Karpas-422 (cell line): ENCODE data around the gene NDUFA13. TPM values are rescaled to one million over a fixed set of nuclear protein-coding genes. Genes with fewer than 3 reads are reported as not detected.

ENCODE experiments used
- DNase-seq: peaks from one replicate; pipeline ENCODE4 v3.0.0-alpha.2; 2015
- H2AFZ ChIP-seq: fragments of 200-600 bp; sonication (generic); 2 replicates; pipeline ENCODE4 v1.6.1; 2014; ENCODE audit warnings: antibody characterized with exemption, low read length, mixed read lengths
- H3K27ac ChIP-seq: fragments of 200-600 bp; sonication (generic); 2 replicates; pipeline ENCODE4 v1.5.1; 2014; ENCODE audit warnings: mild to moderate bottlenecking, low read length, moderate library complexity
- H3K27me3 ChIP-seq: fragments of 200-600 bp; sonication (generic); 2 replicates; pipeline ENCODE4 v1.6.1; 2014; ENCODE audit warnings: low read length, mixed read lengths
- H3K36me3 ChIP-seq: fragments of 200-600 bp; sonication (generic); 2 replicates; pipeline ENCODE4 v1.6.1; 2014; ENCODE audit warnings: low read length, mixed read lengths; ENCODE audit not compliant: insufficient read depth
- H3K4me1 ChIP-seq: fragments of 200-600 bp; sonication (generic); 2 replicates; pipeline ENCODE4 v1.6.1; 2014; ENCODE audit warnings: mild to moderate bottlenecking, low read length, mixed read lengths
- H3K4me2 ChIP-seq: fragments of 200-600 bp; sonication (generic); 2 replicates; pipeline ENCODE4 v1.6.1; 2014; ENCODE audit warnings: low read length, low read depth, mild to moderate bottlenecking; ENCODE audit not compliant: poor library complexity, severe bottlenecking
- H3K4me3 ChIP-seq: fragments of 200-600 bp; sonication (generic); 2 replicates; pipeline ENCODE4 v1.5.1; 2014; ENCODE audit warnings: mild to moderate bottlenecking, antibody characterized with exemption, low read length, mixed read lengths
- H3K79me2 ChIP-seq: fragments of 200-600 bp; sonication (generic); 2 replicates; pipeline ENCODE4 v1.6.1; 2014; ENCODE audit warnings: mild to moderate bottlenecking, low read length, mixed read lengths
- H3K9ac ChIP-seq: fragments of 200-600 bp; sonication (generic); 2 replicates; pipeline ENCODE4 v1.6.0; 2014; ENCODE audit warnings: low read length
- H3K9me2 ChIP-seq: fragments of 200-600 bp; sonication (generic), shearing (Covaris generic); replicated peaks from 2 replicates; pipeline ENCODE4 v1.6.0; 2014; ENCODE audit warnings: mild to moderate bottlenecking, low read length, moderate library complexity; ENCODE audit not compliant: insufficient read depth
- H3K9me3 ChIP-seq: fragments of 300-700, 200-600 bp; sonication (generic); 2 replicates; pipeline ENCODE4 v1.6.1; 2014; ENCODE audit warnings: low read length, mixed read lengths
- H4K20me1 ChIP-seq: fragments of 200-600 bp; sonication (generic); 2 replicates; pipeline ENCODE4 v1.6.1; 2014; ENCODE audit warnings: mild to moderate bottlenecking, antibody characterized with exemption, low read length, low read depth; ENCODE audit not compliant: insufficient read depth
- total RNA-seq: library from RNA; depleted of rRNA; stranded (reverse); fragments of >200 nt; shearing (Covaris generic); gene quantifications from 2 replicates; pipeline ENCODE4 v1.2.3, GENCODE V29; 2014; ENCODE audit warnings: low replicate concordance

Gene NDUFA13
- total RNA-seq, 1 experiment from 2014 or later, result 255 TPM

DNA sequence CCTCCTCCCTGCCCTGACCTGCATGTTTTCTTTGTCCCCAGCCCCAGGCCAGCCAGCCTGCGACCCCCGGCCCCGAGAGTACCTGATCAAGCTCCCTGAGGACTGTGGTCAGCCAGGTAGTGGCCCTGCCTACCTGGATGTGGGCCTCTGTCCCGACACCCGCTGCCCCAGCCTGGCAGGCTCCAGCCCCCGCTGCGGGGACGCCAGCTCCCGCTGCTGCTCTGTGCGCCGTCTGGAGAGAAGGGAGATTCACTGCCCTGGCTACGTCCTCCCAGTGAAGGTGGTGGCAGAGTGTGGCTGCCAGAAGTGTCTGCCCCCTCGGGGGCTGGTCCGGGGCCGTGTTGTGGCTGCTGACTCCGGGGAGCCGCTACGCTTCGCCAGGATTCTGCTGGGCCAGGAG, 27.6 kb downstream of the NDUFA13 start:
- H3K9me2 ChIP-seq, result no peaks in the 10 kb centered on the region
- no peaks in the 10 kb centered on the region for H3K27me3 ChIP-seq
- H3K4me2 ChIP-seq, result no peak overlapping the region
- DNase-seq, result no peak
- no peaks in the 10 kb centered on the region for H3K36me3 ChIP-seq
- H3K4me1 ChIP-seq, result no peaks in the 10 kb centered on the region
- H3K79me2 ChIP-seq, result no peaks in the 10 kb centered on the region
- H3K9ac ChIP-seq, result no peak overlapping the region
- no peak overlapping the region for H2AFZ ChIP-seq
- no peaks in the 10 kb centered on the region for H3K9me3 ChIP-seq
- no peaks in the 10 kb centered on the region for H4K20me1 ChIP-seq
- H3K27ac ChIP-seq, result no peak overlapping the region
- no peak overlapping the region for H3K4me3 ChIP-seq

- Histone ChIP-seq H3K9me3 (no peaks in the 10 kb centered on the region), H3K4me2 (no peak overlapping the region), H3K4me3 (no peak overlapping the region), H3K9ac (no peak overlapping the region), H4K20me1 (no peaks in the 10 kb centered on the region), H3K4me1 (no peaks in the 10 kb centered on the region), H3K36me3 (no peaks in the 10 kb centered on the region), H2AFZ (no peak overlapping the region), H3K9me2 (no peaks in the 10 kb centered on the region), H3K79me2 (no peaks in the 10 kb centered on the region), H3K27ac (no peak overlapping the region), H3K27me3 (no peaks in the 10 kb centered on the region)
- DNase-seq, result no peak
Observed at GRCh38 chr19:19544257-19544953, 28.4 kb downstream of the NDUFA13 start.

- H3K9ac ChIP-seq, result no peak overlapping the region
- no peak overlapping the region for H2AFZ ChIP-seq
- H3K36me3 ChIP-seq, result no peaks in the 10 kb centered on the region
- no peak for DNase-seq
- H4K20me1 ChIP-seq, result no peaks in the 10 kb centered on the region
- H3K79me2 ChIP-seq, result no peaks in the 10 kb centered on the region
- no peak overlapping the region for H3K27ac ChIP-seq
- H3K9me2 ChIP-seq, result no peaks in the 10 kb centered on the region
- H3K4me1 ChIP-seq, result no peaks in the 10 kb centered on the region
- no peak overlapping the region for H3K4me2 ChIP-seq
- no peaks in the 10 kb centered on the region for H3K27me3 ChIP-seq
- H3K4me3 ChIP-seq, result no peak overlapping the region
- H3K9me3 ChIP-seq, result no peaks in the 10 kb centered on the region
Observed at GRCh38 chr19:19544954-19545591, 29.0 kb downstream of the NDUFA13 start.

GRCh38 chr19:19545707-19546106, 29.7 kb downstream of the NDUFA13 start:
- Histone ChIP-seq H3K9me3 (no peaks in the 10 kb centered on the region), H3K27ac (no peak overlapping the region), H3K4me2 (no peak overlapping the region), H3K27me3 (no peaks in the 10 kb centered on the region), H3K4me1 (no peaks in the 10 kb centered on the region), H3K4me3 (no peak overlapping the region), H3K36me3 (no peaks in the 10 kb centered on the region), H3K79me2 (no peaks in the 10 kb centered on the region), H4K20me1 (no peaks in the 10 kb centered on the region), H3K9me2 (no peaks in the 10 kb centered on the region), H3K9ac (no peak overlapping the region), H2AFZ (no peak overlapping the region)
- no peak for DNase-seq

DNA sequence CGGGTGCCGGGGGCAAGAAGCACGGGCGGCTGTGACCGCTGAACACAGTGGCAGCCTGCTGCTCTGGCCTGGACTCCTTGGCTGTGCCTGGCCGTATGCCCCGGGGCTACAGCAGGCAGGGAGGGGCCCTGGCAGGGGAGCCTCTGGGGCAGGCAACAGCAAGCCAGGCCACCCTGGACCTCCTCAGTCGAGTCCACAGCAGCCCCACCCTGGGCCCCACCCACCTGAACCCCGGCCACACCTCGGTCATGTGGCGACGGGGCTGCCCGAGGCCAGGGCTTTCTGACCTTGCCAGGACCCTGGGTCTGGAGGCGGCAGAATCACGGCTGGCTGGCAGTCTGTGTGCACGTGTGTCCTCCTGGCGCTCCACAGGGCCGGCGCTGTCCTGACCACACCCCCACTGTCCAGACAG, 30.7 kb downstream of the NDUFA13 start:
- H3K9me3 ChIP-seq, result no peaks in the 10 kb centered on the region
- H4K20me1 ChIP-seq, result 0 out of 2 replicates have a peak, but pooled peaks cover 6% of the 10 kb centered on the region
- no peaks in the 10 kb centered on the region for H3K4me1 ChIP-seq
- H3K36me3 ChIP-seq, result no peaks in the 10 kb centered on the region
- no peak overlapping the region for H3K4me2 ChIP-seq
- no peak for DNase-seq
- no peaks in the 10 kb centered on the region for H3K79me2 ChIP-seq
- no peak overlapping the region for H3K27ac ChIP-seq
- no peak overlapping the region for H3K4me3 ChIP-seq
- H3K9me2 ChIP-seq, result no peaks in the 10 kb centered on the region
- H2AFZ ChIP-seq, result no peak overlapping the region
- no peak overlapping the region for H3K9ac ChIP-seq
- H3K27me3 ChIP-seq, result no peaks in the 10 kb centered on the region

DNA sequence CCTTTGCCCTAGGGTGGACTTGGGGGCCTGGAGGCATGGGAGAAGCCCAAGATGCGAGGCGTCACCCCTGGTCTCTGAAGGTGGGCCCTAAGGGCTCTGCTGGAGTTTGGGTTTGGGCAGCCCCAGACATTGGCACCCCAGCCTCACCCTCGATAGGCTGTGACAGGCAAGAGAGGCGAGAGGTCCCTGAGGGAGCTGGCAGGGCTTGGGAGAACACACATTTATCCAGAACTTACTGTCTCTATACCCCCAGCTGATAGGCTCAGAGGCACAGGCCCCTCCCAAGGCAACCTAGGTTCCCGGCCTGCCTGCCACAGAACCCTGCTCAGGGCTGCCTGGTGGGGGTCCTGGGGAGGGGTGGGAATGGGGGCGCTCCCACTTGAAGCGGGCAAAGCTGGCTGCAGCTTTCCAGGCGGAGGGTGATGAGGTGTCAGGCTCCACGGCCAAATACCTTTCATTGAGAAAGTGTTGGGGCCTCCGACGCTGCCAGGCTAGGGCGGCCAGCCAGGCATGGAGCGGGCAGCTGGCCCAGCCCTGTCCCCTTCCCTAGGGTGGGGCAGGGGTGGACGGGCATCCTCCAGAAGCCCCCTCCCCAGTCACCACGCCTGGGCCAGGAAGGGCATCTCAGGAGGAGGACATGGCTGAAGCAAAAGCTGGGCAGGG, 31.8 kb downstream of the NDUFA13 start:
- DNase-seq, result no peak
- Histone ChIP-seq H3K4me2 (no peak overlapping the region), H3K27me3 (no peaks in the 10 kb centered on the region), H3K36me3 (no peaks in the 10 kb centered on the region), H3K4me1 (no peaks in the 10 kb centered on the region), H2AFZ (no peak overlapping the region), H3K27ac (no peak overlapping the region), H4K20me1 (0 out of 2 replicates have a peak, but pooled peaks cover 6% of the 10 kb centered on the region), H3K9me3 (no peaks in the 10 kb centered on the region), H3K9me2 (no peaks in the 10 kb centered on the region), H3K79me2 (no peaks in the 10 kb centered on the region), H3K4me3 (no peak overlapping the region), H3K9ac (no peak overlapping the region)

DNA sequence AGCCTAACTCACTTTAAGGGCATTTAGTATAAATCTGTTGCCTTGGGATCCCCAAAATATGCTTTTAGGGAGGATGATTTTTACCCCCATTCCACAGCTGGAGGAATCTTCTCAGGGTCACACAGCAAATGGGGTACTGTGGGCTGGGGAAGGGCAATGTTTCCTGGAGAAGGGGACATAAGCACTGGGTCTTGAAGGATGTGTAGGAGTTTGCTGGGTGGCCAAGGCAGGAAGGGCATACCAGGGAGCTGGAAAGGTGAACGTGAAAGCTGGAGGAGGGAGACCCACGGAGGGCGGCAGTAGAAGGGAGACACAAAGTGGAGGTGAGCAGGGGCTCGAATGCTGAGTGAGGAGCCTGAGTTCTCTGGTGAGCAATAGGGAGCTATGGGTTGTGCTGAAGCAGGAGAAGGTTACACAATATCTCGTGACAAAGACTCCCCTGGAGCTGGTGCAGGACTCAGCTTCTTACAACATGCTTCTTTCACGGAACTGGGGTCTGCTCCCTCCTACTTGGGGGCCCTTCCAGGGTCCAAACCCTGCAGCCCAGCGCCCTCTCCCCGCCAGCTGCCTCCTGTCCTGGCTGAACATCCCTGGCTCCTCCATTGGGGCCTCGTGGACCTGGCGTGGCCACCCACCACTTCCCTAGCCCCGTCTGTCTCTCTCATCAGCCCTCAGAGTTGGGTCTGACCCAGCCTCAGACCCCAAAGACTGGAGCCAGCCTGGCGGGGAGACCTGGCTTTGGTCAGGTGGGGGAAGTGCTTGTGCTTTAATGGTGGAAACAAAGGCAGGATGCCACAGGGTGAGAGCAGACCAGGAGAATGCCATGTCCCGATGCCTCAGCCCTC, 33.1 kb downstream of the NDUFA13 start:
- Histone ChIP-seq H3K79me2 (no peaks in the 10 kb centered on the region), H3K9me2 (no peaks in the 10 kb centered on the region), H3K27me3 (no peaks in the 10 kb centered on the region), H3K9me3 (no peaks in the 10 kb centered on the region), H3K9ac (no peak overlapping the region), H3K4me3 (no peak overlapping the region), H3K4me1 (no peaks in the 10 kb centered on the region), H3K4me2 (no peak overlapping the region), H4K20me1 (0 out of 2 replicates have a peak, but pooled peaks cover 6% of the 10 kb centered on the region), H3K36me3 (no peaks in the 10 kb centered on the region), H3K27ac (no peak overlapping the region), H2AFZ (no peak overlapping the region)
- DNase-seq, result no peak
